OCI-LY3 (cell line): Measurements from ENCODE around the gene CD274.
"Not testable (repeated sequence)": the region's sequence is repeated elsewhere in the genome, so short reads cannot be mapped to it uniquely, and the experiment has no call there.

Experiments used
- H2AFZ ChIP-seq: fragments of 200-600, 300-600 bp; shearing (Covaris generic); 2 replicates; pipeline ENCODE4 v1.6.0; 2014; ENCODE audit warnings: antibody characterized with exemption, low read depth, low read length
- H3K27ac ChIP-seq: fragments of 200-600, 300-600 bp; sonication (generic); 2 replicates; pipeline ENCODE4 v1.5.1; 2014; ENCODE audit warnings: mild to moderate bottlenecking, low read length, moderate library complexity, mixed read lengths
- H3K27me3 ChIP-seq: fragments of 200-600, 300-600 bp; sonication (generic); 2 replicates; pipeline ENCODE4 v1.6.1; 2014; ENCODE audit warnings: low read depth, low read length, mixed read lengths
- H3K36me3 ChIP-seq: fragments of 200-600, 300-600 bp; sonication (generic); replicated peaks from 2 replicates; pipeline ENCODE3; 2014; ENCODE audit warnings: low read depth, low read length, mixed read lengths
- H3K4me1 ChIP-seq: fragments of 300-600, 200-600 bp; sonication (generic); 2 replicates; pipeline ENCODE4 v1.6.1; 2014; ENCODE audit warnings: low read length, mixed read lengths
- H3K4me2 ChIP-seq: fragments of 200-600, 300-600 bp; sonication (generic); 2 replicates; pipeline ENCODE4 v1.6.1; 2014; ENCODE audit warnings: low read length, mixed read lengths
- H3K4me3 ChIP-seq: fragments of 300-600, 200-600 bp; sonication (generic); 2 replicates; pipeline ENCODE4 v1.5.1; 2014; ENCODE audit warnings: antibody characterized with exemption, mild to moderate bottlenecking, low read length, moderate library complexity
- H3K79me2 ChIP-seq: fragments of 300-600, 200-600 bp; shearing (Covaris generic); 2 replicates; pipeline ENCODE4 v1.6.1; 2014; ENCODE audit warnings: mild to moderate bottlenecking, low read length, mixed read lengths
- H3K9ac ChIP-seq: fragments of 300-600, 200-600 bp; shearing (Covaris generic); 2 replicates; pipeline ENCODE4 v1.6.0; 2014; ENCODE audit warnings: mild to moderate bottlenecking, low read length, moderate library complexity
- H3K9me3 ChIP-seq: fragments of 200-600, 300-600 bp; shearing (Covaris generic); 2 replicates; pipeline ENCODE4 v1.6.1; 2014; ENCODE audit warnings: low read length, mixed read lengths; ENCODE audit not compliant: insufficient read depth
- H4K20me1 ChIP-seq: fragments of 200-600, 300-600 bp; sonication (generic); 2 replicates; pipeline ENCODE4 v1.6.1; 2016; ENCODE audit warnings: low read length, mixed read lengths; ENCODE audit not compliant: insufficient read depth
- EZH2phosphoT487 ChIP-seq: fragments of 200-600 bp; shearing (Covaris generic); IDR thresholded peaks from 2 replicates; pipeline ENCODE4 v1.6.1; 2018; ENCODE audit warnings: antibody characterized with exemption, mixed run types, low read depth
- TF ChIP-seq, protein P1 (sequence below): fragments of 200-600, 300-600 bp; sonication (generic); IDR thresholded peaks from 2 replicates; pipeline ENCODE4 v1.5.1; 2014; ENCODE audit warnings: antibody characterized with exemption, low read length, low read depth

The CD274 gene

DNA sequence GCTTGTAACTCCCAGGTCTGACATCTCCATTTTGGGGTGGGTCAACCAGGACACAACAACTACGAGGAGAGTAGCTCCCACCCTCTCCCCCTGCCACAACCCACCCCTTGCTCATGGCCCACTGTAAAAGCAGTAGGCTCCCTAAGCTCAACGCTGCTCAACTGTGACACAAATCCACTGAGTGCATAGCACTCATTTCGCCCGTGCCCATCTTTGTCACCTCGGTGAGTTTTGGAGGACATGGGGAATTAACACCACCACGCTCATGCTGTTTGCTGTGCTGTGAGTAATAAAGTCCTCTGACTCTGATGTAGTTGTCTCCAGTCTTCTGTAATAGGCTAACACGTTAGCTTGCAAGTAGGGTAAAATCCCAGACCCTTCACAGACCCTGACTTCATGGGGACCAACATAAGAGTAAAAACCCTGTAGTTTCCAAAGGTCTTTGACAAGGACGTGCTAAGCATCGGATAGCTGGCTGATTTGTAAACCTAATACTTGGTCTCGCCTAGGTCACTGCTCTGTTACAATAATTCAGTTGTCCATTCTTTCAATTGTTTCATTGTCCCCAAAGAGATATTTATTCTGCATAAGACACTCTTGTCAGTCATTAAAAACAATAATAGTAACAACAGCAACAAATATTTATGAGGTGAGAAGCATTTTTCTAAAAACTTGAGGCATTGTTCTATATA is 20.3 kb upstream of the CD274 start:
- H3K36me3 ChIP-seq: peaks cover 16% of the 10 kb centered on the region
- no peaks in the 10 kb centered on the region for H4K20me1 ChIP-seq
- H3K4me3 ChIP-seq: no peak overlapping the region
- H3K79me2 ChIP-seq: no peaks in the 10 kb centered on the region
- H3K4me2 ChIP-seq: no peak overlapping the region
- no peak overlapping the region for H2AFZ ChIP-seq
- no peaks in the 10 kb centered on the region for H3K9me3 ChIP-seq
- H3K27ac ChIP-seq: no peak overlapping the region
- TF ChIP-seq, protein P1, sequence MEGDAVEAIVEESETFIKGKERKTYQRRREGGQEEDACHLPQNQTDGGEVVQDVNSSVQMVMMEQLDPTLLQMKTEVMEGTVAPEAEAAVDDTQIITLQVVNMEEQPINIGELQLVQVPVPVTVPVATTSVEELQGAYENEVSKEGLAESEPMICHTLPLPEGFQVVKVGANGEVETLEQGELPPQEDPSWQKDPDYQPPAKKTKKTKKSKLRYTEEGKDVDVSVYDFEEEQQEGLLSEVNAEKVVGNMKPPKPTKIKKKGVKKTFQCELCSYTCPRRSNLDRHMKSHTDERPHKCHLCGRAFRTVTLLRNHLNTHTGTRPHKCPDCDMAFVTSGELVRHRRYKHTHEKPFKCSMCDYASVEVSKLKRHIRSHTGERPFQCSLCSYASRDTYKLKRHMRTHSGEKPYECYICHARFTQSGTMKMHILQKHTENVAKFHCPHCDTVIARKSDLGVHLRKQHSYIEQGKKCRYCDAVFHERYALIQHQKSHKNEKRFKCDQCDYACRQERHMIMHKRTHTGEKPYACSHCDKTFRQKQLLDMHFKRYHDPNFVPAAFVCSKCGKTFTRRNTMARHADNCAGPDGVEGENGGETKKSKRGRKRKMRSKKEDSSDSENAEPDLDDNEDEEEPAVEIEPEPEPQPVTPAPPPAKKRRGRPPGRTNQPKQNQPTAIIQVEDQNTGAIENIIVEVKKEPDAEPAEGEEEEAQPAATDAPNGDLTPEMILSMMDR: no peak
- no peak for TF ChIP-seq EZH2phosphoT487
- no peaks in the 10 kb centered on the region for H3K27me3 ChIP-seq
- no peaks in the 10 kb centered on the region for H3K4me1 ChIP-seq
- no peak overlapping the region for H3K9ac ChIP-seq

DNA sequence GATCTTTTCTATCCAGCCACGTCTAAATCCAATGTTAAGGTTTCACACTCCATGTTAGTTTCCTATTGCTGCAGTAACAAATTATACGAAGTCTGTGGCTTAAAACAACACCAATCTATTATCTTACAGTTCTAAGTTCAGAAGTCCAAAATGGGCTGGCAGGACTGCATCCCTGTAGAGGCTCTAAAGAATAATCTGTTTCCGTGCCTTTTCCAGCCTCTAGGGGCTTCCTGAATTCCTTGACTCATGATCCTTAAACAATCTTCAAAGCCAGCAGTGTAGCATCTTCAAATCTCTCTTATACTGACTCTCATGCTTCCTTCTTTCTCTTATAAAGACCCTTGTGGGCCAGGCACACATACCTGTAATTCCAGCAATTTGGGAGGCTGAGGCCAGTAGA is 19.4 kb upstream of the CD274 start:
- no peaks in the 10 kb centered on the region for H3K79me2 ChIP-seq
- TF ChIP-seq, protein P1: no peak
- TF ChIP-seq EZH2phosphoT487: no peak
- H3K27me3 ChIP-seq: no peaks in the 10 kb centered on the region
- no peaks in the 10 kb centered on the region for H3K9me3 ChIP-seq
- no peak overlapping the region for H2AFZ ChIP-seq
- H4K20me1 ChIP-seq: no peaks in the 10 kb centered on the region
- no peak overlapping the region for H3K4me2 ChIP-seq
- H3K27ac ChIP-seq: no peak overlapping the region
- peaks cover 23% of the 10 kb centered on the region for H3K36me3 ChIP-seq
- H3K4me3 ChIP-seq: no peak overlapping the region
- H3K4me1 ChIP-seq: no peaks in the 10 kb centered on the region
- no peak overlapping the region for H3K9ac ChIP-seq

DNA sequence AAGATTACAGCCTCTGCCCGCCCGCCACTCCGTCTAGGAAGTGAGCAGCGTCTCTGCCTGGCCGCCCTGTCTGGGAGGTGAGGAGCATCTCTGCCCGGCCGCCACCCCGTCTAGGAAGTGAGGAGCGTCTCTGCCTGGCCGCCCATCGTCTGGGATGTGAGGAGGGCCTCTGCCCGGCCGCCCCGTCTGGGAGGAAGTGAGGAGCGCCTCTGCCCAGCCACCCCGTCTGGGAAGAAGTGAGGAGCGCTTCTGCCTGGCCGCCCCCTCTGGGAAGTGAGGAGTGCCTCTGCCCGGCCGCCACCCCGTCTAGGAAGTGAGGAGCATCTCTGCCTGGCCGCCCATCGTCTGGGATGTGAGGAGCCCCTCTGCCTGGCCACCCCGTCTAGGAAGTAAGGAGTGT is 17.5 kb upstream of the CD274 start:
- not testable (repeated sequence) for H3K4me2 ChIP-seq, H4K20me1 ChIP-seq, H3K9ac ChIP-seq, H3K9me3 ChIP-seq, H3K27ac ChIP-seq, H3K4me1 ChIP-seq, H2AFZ ChIP-seq, H3K27me3 ChIP-seq, H3K4me3 ChIP-seq
- Histone ChIP-seq H3K36me3 (peaks cover 31% of the 10 kb centered on the region), H3K79me2 (peaks cover 11% of the 10 kb centered on the region)

DNA sequence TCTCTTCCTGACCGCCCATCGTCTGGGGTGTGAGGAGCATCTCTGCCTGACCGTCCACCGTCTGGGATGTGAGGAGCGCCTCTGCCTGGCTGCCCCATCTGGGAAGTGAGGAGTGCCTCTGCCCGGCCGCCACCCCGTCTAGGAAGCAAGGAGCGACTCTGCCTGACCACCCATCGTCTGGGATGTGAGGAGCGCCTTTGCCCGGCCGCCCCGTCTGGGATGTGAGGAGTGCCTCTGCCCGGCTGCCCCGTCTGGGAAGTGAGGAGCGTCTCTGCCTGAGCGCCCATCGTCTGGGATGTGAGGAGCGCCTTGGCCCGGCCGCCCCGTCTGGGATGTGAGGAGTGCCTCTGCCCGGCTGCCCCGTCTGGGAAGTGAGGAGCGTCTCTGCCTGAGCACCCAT is 17.0 kb upstream of the CD274 start:
- not testable (repeated sequence) for H4K20me1 ChIP-seq, H2AFZ ChIP-seq, H3K9me3 ChIP-seq, H3K9ac ChIP-seq, H3K4me3 ChIP-seq, H3K4me1 ChIP-seq, H3K27me3 ChIP-seq, H3K4me2 ChIP-seq, H3K27ac ChIP-seq
- peaks cover 11% of the 10 kb centered on the region for H3K79me2 ChIP-seq
- peaks cover 31% of the 10 kb centered on the region for H3K36me3 ChIP-seq

DNA sequence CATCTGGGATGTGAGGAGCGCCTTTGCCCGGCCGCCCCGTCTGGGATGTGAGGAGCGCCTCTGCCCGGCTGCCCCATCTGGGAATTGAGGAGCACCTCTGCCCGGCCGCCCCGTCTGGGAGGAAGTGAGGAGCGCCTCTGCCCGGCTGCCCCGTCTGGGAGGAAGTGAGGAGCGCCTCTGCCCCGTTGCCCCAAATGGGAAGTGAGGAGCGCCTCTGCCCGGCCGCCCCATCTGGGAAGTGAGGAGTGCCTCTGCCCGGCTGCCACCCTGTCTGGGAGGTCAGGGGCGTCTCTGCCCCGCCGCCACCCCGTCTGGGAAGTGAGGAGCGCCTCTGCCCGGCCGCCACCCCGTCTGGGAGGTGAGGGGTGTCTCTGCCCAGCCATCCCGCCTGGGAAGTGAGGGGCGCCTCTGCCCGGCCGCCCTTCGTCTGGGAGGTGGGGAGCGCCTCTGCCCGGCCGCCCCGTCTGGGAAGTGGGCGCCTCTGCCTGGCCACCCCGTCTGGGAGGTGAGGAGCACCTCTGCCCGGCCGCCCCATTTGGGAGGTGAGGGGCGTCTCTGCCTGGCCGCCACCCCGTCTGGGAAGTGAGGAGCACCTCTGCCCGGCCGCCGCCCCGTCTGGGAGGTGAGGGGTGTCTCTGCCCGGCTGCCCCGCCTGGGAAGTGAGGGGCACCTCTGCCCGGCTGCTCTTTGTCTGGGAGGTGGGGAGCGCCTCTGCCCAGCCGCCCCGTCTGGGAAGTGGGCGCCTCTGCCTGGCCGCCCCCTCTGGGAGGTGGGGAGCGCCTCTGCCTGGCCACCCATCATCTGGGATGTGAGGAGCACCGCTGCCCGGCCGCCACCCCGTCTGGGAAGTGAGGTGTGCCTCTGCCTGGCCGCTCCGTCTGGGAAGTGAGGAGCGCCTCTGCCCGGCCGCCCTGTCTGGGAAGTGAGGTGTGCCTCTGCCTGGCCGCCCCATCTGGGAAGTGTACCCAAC is 16.2 kb upstream of the CD274 start:
- Histone ChIP-seq H3K79me2 (peaks cover 11% of the 10 kb centered on the region), H3K36me3 (peaks cover 31% of the 10 kb centered on the region), H3K4me1 (peaks cover 12% of the 10 kb centered on the region)
- H3K27me3 ChIP-seq, H3K4me3 ChIP-seq, H3K9me3 ChIP-seq, H3K9ac ChIP-seq, H3K27ac ChIP-seq, H4K20me1 ChIP-seq, H2AFZ ChIP-seq, H3K4me2 ChIP-seq: not testable (repeated sequence)
